ENCODE measurements around the gene KLRC4.
"Not testable (repeated sequence)": the region's sequence is repeated elsewhere in the genome, so short reads cannot be mapped to it uniquely, and the experiment has no call there.

Gene KLRC4

DNA sequence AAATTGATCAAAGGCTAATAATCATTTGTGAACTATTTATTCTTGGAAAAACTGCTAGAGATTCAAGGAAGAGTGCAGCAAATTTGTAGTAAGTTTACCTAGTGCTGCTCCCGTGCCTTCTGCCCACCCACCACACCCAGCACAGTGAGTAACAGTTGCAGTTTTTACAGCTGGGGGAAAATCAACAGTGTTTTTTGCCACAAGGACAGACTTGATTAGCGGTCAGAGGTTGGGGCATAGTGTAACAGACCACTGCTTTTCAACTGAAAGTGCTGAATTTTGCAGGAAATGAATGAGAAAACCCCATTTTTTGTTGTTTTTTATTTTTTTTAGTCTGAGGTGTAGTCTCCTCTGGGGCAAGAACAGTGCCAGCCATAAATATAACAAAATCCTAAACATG lies 12.3 kb downstream of the KLRC4 start:
- DNase-seq (ENCODE audit: low read depth): no peak

DNA sequence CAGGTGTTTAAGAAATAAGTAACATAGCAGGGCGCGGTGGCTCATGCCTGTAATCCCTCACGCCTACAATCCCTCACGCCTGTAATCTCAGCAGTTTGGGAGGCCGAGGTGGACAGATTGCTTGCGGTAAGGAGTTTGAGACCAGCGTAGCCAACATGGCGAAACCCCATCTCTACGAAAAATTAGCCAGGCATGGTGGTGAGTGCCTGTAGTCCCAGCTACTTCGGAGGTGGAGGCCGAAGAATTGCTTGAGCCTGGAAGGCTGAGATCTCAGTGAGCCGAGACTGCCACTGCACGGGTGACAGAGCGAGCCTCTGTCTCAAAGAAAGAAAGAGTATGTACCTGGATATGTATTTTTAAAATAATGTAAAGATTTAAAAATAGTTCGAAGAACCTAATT lies 13.4 kb downstream of the KLRC4 start:
- not testable (repeated sequence) for DNase-seq (ENCODE audit: low read depth)

DNA sequence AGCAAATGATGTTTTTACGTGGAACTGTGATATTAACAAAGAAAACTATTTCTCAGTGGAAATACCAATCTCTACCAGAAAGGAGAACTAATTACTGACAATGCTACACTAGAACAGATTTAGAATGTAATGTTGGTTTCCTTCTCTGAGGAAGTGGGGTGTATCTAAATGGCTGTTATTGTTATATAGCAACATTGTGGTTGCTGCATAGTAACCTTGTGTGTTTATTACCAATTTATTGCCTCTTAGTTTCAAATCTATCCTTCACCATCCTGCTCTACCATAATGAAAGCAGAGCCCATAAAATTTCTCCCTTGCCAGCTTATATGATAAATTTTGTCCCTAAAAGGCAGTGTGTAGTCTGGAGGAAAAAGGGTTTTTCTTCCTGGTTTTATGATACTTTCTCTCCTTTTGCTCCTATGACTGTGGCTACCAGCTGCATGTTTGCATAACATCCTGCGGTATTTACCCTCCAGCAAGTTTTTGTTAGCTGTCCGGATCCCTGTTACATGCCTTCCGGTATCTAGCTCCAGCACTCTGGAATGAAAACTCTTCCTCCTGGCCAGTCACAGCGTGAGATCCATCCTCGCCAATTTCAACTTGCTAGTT lies 14.1 kb downstream of the KLRC4 start:
- peak; percentile 79 for DNase-seq (ENCODE audit: low read depth)

DNA sequence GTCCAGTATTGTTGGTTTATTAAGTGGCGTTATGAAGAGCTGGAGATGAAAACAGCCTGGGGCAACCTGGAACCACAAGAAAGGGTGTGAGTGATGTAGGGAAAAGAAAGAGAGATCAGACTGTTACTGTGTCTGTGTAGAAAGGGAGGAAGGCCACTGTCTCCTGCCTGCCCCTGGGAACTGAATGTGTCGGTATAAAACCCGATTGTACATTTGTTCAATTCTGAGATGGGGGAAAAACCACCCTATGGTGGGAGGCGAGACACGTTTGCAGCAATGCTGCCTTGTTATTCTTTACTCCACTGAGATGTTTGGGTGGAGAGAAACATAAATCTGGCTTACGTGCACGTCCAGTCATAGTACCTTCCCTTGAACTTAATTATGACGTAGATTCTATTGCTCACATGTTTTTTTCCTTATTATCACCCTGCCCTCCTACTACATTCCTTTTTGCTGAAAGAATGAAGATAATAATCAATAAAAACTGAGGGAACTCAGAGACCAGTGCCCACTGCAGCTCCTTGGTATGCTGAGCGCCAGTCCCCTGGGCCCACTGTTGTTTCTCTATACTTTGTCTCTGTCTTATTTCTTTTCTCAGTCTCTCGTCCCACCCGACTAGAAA lies 14.9 kb downstream of the KLRC4 start:
- DNase-seq (ENCODE audit: low read depth): not testable (repeated sequence)

DNA sequence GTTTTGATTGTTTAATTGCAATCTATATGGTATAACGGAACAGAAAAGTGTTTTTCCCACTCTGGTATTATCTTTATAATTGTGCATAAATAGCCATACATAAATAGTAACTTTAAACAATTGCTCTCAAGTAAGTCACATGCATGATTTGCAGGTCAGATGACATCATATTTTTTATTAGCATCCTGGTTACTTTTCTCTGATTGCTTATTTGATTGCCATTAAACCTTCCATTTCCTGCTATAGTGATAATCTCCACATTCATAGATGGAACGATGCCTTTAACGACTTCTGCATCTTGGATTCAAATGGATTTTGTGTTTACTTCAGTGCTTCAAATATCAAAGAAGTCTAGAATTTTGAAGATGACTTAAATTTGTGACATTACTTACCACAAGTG lies 16.3 kb downstream of the KLRC4 start:
- no peak for DNase-seq (ENCODE audit: low read depth)

DNA sequence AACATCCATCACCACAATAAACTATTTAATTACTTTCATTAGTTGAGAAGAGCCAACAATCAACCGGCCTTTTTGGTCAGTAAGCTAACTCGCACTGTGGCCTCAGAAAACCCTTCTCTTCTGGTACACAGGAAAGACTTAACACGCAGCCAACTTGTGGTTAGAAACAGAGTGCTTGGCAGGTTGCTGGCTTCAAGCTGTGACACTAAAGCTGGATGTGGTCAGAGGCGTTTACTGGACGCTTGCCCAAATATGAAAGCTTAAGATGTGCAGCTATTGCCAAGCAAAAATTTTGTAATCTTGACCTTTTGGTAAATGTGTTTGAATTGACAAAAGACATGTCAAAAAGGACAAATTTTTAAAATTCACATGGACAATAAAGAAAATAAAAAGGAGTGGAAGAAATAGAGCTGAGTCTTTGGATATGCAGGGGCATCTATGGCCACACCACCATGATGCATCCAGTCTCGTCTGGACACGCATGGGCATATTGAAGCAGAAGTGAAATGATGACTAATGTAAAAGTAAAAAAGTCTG lies 17.1 kb downstream of the KLRC4 start:
- DNase-seq (ENCODE audit: low read depth): peak; percentile 94

DNA sequence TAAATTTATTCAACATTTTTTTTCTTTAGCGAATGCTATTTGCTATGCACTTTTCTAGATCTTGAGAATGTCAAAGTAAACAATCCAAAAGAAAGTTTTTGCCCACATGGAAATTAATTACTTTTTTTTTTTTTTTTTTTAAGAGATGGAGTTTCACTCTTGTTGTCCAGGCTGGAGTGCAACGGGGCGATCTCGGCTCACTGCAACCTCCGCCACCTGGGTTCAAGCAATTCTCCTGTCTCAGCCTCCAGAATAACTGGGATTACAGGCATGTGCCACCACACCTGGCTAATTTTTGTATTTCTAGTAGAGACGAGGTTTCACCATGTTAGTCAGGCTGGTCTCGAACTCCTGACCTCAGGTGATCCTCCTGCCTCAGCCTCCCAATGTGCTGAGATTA lies 18.6 kb downstream of the KLRC4 start:
- not testable (repeated sequence) for DNase-seq (ENCODE audit: low read depth)

DNA sequence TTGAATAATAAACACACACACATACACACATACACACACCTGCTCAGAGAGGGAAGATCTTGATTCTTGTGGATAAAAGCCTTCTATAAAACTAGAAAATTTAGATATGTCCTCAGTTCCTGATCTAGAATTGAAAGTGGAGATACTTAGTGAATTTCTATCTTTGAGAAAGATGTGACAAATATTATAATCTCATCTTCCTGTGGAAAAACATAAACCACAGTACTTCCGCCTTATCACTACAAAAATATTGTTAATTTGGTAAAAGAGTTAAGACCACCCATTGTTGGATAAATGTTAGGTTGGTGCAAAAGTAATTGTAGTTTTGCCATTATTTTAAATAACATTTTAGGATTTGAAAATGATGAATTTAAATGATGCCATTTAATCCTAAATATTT lies 19.7 kb downstream of the KLRC4 start, which contains the start of gene KLRK1:
Gene KLRK1, minus strand, starts transcription at position 138 of the 400 bp plus-strand sequence. CDS start 1,231 bp downstream, outside the sequence.
- no peak for DNase-seq (ENCODE audit: low read depth)

DNA sequence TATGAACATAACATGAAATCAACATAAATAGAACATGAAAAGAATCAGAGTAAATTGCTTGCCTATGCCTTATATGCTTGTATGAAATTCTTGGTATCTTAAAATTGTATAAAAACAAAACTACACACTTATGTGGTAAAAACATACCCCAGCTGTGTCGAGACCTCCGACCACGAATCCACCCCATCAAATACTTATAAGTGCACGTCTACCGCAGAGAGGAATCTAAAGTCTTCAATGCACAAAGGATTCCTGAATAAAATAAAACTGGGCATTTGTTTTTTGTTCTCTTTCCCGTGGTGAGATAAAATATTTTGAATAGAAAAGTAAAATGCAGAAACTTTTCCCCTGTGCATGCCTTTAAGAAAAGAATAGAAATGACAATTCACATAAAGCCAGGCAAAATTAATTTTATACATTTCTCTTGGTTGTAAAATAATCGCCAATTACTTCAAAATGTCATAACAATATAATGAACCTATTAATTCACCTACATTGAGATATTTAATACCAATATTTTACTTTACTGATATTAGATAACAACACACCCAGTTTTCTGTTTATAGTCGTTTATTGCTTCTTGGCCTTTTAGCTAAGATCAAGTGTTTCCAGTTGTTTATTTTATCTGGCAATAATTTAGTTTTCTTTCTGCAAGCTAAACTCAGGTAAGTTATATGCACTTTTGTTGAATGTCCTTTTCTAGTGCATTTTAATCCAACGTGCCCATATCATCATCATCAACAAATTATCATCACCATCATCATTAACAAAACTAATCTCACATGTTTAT lies 20.7 kb downstream of the KLRC4 start:
- no peak for DNase-seq (ENCODE audit: low read depth)

DNA sequence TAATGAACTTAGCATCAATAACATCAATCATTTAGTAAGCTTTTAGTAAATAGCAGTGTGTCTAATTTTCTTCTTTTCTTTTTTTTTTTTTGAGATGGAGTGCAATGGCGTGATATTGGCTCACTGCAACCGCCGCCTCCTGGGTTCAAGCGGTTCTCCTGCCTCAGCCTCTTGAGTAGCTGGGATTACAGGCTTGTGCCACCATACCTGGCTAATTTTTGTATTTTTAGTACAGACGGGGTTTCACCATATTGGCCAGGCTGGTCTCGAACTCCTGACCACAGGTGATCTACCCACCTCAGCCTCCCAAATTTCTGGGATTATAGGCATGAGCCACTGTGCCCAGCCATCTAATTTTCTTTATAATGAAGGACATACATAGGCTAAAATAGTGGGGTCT lies 22.1 kb downstream of the KLRC4 start:
- DNase-seq (ENCODE audit: low read depth): not testable (repeated sequence)

DNA sequence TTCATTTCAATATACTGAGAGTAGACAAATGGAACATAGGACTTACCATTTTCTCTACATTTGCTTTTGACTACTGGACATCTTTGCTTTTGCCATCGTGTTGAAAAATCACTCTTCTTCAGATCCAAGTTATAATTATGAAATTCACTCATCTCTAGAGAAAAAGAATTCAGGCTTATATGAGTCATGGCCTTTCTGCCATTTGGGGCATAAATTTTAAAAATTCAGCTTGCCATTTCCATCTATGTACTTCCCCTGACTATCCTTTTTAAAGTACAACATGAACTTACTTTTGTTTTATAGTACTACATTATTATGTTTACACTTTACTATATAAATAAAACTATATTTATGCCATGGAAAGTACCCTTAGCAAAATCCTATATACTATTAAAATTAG lies 22.7 kb downstream of the KLRC4 start:
- DNase-seq (ENCODE audit: low read depth): no peak

DNA sequence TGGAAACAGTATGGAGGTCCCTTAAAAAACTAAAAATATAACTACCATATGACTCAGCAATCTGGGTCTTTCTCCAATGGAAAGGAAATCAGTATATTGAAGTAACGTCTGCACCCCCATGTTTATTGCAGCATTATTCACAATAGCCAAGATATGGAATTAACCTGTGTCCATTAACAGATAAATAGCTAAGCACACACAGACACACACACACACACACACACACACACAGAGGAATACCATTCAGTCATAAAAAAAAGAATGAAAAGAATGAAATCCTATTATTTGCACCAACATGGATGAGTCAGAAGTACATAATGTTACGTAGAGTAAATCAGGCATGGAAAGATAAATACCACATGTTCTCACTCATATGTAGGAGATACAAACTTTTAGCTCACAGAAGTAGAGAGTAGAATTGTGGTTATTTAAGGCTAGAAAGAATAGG lies 24.4 kb downstream of the KLRC4 start:
- DNase-seq (ENCODE audit: low read depth): peak; percentile 90

DNA sequence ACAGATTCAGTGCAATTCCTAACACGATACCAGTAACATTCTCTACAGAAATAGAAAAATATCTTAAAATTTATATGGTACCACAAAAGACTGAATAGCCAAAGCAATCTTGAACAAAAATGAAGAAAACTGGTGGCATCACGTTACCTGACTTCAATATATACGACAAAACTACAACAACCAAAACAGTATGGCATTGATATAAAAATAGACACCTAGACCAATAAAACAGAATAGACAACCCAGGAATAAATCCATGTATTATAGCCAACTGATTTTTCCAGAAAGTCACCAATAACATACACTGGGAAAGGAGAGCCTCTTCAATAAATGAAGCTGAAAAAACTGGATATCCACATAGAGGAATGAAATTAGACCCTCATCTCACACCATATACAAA lies 25.4 kb downstream of the KLRC4 start:
- no peak for DNase-seq (ENCODE audit: low read depth)

DNA sequence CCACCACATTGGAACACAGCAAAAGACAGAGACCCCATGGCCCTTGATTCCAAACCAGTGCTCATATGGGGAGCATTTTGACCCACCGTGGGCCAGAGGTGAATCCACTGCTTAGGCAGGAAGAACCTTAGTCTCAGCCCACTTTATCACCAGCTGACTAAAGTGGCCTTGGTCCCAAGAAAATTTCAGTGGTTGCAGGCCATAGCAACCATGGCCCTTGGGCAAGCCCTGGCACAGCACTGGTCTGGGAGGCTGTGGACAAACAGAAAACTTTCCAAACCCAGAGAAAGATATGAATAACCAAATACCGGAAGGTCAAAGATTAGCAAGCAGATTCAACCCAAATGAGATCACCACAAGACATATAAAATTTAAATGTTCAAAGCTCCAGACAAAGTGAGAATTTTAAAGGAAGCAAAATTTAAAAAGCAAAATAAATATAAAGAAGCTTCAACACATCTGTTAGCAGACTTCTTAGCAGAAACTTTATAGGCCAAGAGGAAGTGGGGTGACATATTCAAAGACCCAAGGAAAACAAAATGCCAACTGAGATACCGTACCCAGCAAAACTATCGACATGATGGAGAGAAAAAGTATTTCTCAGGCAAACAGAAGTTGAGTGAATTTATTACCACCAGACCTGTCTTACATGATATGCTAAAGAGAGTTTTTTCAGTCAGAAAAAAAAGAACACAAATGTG lies 27.5 kb downstream of the KLRC4 start:
- DNase-seq (ENCODE audit: low read depth): no peak

DNA sequence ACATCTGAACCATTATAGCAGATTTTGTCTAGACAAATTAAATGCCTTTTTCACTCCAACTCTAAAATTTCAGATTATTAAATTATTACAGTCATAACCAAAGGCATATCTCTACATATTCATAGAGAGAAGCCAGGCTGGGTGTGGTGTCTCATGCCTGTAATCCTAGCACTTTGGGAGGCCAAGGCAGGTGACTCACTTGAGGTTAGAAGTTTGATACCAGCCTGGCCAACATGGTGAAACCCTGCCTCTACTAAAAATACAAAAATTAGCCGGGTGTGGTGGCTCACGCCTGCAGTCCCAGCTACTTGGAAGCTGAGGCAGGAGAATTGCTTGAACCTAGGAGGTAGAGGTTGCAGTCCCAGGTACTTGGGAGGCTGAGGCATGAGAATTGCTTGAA lies 30.8 kb downstream of the KLRC4 start:
- DNase-seq (ENCODE audit: low read depth): not testable (repeated sequence)

DNA sequence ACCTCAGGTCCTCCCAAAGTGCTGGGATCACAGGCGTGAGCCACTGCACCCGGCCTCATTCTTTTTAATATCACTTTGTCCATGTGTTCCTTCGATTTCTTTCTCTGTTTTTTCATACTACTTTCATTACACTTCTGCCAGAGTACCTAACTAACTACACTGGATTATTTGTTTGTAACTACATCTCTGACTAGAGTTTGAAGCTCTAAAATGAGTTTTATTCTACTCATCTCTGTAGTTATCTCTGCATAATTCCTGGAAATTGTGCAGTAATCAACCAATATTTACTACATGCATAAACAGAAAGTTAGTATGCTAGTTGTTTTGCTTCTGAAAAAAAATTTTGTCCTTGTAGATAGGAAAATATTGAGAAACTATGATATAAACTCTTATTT lies 34.9 kb downstream of the KLRC4 start:
- DNase-seq (ENCODE audit: low read depth): no peak

DNA sequence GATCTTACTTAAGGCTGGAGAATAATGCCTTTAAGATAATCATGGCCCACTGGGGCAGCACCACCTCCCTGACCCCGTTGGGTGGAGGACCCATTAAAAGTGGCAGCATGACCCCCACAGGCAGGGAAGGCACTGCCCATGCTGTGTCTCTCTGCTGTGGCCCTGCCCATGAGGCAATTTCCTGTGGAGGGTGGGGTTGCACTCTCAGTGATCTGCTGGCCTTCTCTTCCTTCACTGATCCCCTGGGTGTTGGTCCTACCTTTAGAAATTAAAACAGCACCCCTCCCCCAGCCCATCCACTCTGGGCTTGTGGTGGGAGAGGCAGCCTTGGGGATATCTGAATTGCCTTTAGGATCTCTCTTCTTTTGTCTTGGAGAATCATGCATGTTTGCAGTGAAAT lies 37.0 kb downstream of the KLRC4 start:
- no peak for DNase-seq (ENCODE audit: low read depth)

DNA sequence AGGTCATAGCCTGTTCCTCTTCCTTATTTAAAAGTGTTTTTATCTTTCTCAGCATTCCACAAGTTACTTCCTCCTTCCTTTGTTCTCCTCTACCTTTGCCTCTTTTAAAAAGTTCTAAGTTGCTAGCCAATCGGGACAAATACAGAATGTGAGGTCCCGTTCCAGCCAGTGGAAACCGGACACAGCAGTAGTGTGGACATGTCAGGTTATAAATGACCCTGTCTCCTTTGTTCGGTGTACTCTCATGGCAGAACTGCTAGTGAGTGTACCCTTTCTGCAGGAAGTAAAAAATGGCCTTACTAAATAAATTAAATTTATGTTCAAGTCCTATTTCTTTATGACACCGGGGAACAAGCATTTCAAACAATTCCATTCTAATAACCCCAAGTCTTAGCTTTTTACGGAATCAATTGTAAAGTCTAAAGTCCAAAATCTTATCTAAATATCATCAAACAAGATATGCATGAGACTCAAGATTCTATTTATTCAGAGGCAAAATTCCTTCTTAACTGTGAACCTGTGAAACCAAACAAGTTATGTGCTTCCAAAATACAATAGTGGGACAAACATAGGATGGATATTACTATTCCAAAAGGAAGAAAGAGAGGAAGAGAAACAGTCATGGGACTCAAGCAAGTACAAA lies 37.5 kb downstream of the KLRC4 start:
- not testable (repeated sequence) for DNase-seq (ENCODE audit: low read depth)

DNA sequence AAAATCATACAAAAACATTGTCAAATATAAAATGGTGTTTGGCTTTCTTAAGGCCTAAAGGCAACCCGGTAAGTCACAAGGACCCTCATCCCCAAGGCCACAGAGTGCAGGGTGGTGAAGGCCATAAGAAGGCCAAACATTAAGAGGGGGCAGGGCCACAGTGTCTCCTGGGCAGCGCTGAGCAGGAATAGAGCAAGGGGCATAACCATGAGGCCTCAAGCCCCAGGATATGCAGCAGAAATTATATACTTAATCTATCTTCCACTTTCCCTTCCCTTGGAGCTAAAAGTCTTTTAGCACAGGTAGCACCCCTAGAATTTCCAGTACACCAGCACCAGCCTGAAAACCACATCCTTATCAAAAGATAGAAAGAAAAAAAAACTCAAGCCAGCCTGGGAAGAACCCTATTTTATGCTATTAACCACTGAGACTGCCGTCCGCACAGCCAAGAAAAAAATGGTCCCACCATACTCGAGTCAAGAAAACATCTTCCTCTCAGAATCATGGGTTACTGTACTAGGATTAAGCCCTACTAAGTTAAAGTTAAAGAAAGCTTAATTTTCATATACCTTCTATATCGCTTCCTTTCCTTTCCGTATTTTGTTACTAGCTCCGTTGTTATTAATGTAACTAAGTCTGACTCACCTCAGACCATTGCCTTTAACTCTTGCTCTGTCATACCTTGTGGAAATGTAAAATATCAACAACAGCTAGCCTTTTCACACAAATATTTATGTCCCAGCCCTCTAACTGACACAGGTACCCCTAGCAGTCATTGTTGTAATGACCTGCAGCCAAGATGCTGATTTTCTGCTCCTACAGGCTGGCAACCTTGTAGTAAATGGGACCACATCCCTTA lies 39.8 kb downstream of the KLRC4 start:
- DNase-seq (ENCODE audit: low read depth): no peak

Measured in non-pigmented ciliary epithelial cell (primary cell).